Measurements from ENCODE around the gene ZNF282.
"Not testable (repeated sequence)": the region's sequence is repeated elsewhere in the genome, so short reads cannot be mapped to it uniquely, and the experiment has no call there.

The ZNF282 gene

GRCh38 chr7:149224352-149224751 lies 29.0 kb downstream of the ZNF282 start:
- DNase-seq (ENCODE audit: low read depth, low spot score), result no peak

GRCh38 chr7:149225106-149225505 lies 29.8 kb downstream of the ZNF282 start:
- DNase-seq (ENCODE audit: low read depth, low spot score), result no peak

DNA sequence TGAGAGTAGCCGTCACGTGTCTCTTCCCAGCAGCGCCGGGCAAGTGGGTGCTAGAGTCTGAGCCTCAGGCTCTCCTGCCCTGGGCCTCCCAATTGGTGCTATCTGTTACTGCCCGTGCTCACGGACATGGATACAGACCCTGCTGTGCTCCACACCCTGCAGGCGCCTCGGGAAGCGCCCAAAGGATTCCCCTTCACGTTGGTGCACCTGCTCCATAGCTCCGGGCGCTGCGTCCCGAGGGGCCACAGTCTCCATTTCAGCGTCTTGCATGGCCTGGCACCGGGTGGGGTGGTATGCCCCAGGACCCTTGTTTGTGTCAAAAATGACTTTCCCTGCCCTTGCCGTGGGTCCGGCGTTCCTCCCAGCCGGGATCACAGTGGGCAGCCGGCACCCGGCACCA lies 30.3 kb downstream of the ZNF282 start:
- no peak for DNase-seq (ENCODE audit: low read depth, low spot score)

GRCh38 chr7:149226366-149226765 lies 31.0 kb downstream of the ZNF282 start:
- DNase-seq (ENCODE audit: low read depth, low spot score), result not testable (repeated sequence)

GRCh38 chr7:149226840-149227494 lies 31.6 kb downstream of the ZNF282 start:
- no peak for DNase-seq (ENCODE audit: low read depth, low spot score)

GRCh38 chr7:149228831-149229471 lies 33.6 kb downstream of the ZNF282 start:
- DNase-seq (ENCODE audit: low read depth, low spot score), result no peak

- DNase-seq (ENCODE audit: low read depth, low spot score), result no peak
These were observed 34.2 kb downstream of the ZNF282 start for GRCh38 chr7:149229526-149229925.

DNA sequence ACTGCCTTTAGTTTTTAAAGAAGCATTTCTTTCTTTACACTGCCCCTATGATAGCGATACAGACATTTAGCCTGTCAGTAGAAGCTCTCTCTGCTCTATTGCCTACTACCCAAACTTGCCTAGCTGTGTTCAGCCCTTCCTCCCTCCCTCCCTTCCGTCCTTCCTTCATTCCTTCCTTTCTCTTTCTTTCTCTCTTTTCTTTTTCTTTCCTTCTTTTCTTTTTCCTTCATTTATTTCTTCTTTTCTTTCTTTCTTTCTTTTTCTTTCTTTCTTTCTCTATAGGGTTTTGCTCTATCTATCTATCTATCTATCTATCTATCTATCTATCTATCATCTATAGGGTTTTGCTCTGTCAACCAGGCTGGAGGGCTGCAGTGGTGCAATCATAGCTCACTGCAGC lies 37.0 kb downstream of the ZNF282 start:
- DNase-seq (ENCODE audit: low read depth, low spot score), result no peak

DNA sequence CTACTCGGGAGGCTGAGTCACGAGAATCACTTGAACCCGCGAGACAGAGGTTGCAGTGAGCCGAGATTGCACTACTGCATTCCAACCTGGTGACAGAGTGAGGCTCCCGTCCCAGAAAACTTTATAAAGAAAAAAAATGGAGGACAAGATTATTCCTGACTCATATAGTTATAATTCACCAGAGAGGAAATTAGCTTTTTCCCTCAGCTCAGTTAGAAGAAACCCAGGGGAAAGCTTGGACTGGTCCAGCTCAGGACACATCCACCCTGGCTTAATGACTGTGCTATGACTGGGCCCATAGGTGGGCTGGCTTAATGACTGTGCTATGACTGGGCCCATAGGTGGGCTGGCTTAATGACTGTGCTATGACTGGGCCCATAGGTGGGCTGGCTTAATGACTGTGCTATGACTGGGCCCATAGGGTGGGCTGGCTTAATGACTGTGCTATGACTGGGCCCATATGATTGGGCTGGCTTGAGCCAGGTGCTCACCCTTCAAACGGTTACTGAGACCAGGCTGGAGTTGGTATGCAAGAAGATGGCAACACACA lies 38.4 kb downstream of the ZNF282 start:
- DNase-seq (ENCODE audit: low read depth, low spot score), result not testable (repeated sequence)

DNA sequence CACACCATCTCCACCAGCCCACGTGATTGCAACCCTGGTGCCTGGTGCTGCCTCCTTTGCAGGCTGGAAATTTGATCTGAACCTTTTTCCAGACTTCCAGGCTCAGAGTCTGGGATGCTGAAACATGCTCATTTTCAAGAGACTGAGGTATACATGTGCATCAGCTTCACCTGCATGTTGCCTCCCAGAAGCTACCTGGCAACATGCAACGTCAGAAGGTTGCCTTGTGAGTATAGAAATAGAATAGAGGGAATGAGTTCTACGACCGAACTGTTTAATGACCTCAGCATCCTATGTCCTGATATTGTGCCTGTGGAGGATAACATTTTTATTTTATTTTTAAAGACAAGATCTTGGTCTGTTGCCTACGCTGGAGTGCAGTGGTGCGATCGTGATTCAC lies 42.2 kb downstream of the ZNF282 start:
- DNase-seq (ENCODE audit: low read depth, low spot score), result no peak

DNA sequence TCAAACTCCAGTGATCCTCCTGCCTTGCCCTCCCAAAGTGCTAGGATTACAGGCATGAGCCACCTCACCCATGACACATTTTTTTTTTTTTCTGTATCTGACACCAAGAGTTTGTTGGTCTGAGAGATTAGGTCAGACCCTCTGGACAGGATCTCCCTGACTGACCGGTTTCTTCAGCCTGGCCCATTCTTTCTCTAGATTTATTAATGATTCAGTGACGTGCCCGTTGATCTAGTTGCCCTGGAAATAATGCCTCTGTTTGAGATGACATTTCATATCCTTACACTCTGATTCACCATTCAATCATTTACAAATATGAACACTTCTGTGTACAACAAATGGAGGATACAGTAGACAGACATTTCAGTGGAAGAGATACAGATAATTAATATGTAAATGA lies 42.7 kb downstream of the ZNF282 start:
- DNase-seq (ENCODE audit: low read depth, low spot score), result no peak

DNA sequence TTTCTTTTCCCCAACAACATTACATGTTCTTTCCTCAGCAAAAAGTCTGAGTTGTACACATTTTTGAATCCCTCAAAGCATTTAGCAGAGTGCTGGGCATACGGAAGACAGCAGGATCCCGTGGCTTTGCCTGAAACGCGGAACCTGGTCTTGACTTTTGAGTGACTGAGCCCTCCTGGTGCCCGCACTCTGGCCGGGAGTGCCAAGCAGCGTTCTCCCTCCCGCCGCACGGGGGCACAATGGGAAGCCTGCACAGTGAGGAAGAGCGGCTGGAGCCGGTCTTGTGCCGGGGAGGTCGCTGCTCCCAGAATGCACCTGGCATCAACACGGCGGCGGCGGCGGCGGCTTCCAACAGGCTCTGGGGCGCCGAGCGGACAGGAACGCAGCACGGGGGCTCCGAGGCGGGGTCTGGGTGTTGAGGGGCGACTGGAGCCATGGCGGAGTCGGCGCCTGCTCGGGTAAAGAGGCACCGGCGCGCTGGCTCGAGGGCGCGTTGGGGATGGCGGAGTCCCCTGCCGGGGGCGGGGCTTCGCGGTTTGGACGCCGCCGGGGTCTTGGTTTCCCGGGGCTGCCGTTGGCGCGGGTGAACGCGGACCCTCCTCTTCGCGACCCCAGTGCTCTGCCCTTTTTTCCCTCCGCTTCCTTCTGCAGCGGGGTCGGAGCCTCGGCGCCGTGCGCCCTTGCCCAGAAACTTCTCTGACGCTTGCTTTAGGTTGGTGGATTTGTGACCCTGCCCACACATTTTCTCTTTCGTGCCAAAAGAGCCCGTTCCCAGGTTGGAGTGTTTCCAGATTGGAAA lies 44.2 kb downstream of the ZNF282 start, which contains the start of gene ZNF212:
Gene ZNF212, plus strand, starts transcription at position 307 of the 799 bp plus-strand sequence. Its CDS starts 128 bp downstream, at position 435.
- DNase-seq (ENCODE audit: low read depth, low spot score), result peak; percentile 67

- no peak for DNase-seq (ENCODE audit: low read depth, low spot score)
These were observed 45.3 kb downstream of the ZNF282 start for GRCh38 chr7:149240637-149241036.

DNA sequence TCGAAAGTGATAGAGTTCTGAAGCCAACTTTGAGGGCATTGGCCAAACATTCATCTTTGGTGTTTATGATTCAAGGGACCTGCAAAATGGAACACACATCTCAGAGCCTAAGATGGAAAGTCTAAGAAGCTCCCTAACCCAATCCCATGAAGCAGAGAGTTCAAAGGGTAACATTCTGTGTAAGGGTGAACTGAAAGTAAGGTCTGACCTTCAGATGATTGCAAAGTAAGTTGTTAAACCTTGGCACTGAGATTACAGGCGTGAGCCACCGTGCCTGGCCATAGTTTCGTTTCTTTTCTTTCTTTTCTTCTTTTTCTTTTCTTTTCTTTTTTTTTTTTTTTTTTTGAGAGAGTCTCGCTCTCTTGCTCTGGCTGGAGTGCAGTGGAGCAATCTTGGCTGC lies 46.4 kb downstream of the ZNF282 start:
- DNase-seq (ENCODE audit: low read depth, low spot score), result no peak

- no peak for DNase-seq (ENCODE audit: low read depth, low spot score)
These were observed 49.9 kb downstream of the ZNF282 start for GRCh38 chr7:149245244-149245643.

GRCh38 chr7:149245744-149246143 lies 50.4 kb downstream of the ZNF282 start:
- DNase-seq (ENCODE audit: low read depth, low spot score), result no peak

- no peak for DNase-seq (ENCODE audit: low read depth, low spot score)
These were observed 53.4 kb downstream of the ZNF282 start for GRCh38 chr7:149248777-149249176.

GRCh38 chr7:149250151-149250550 lies 54.8 kb downstream of the ZNF282 start:
- DNase-seq (ENCODE audit: low read depth, low spot score), result not testable (repeated sequence)

DNA sequence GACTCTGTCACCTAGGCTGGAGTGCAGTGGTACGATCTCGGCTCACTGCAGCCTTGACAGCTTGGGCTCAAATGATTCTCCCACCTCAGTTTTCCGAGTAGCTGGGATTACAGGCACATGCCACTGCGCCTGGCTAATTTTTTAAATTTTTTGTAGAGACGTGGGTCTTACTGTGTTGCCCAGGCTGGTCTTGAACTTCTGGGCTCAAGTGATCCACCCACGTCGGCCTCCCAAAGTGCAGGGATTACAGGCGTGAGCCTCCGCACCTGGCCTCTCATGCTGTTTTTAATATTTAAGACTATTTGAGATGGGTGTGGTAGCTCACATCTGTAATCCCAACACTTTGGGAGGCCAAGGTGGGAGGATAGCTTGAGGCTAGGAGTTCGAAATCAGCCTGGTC lies 56.2 kb downstream of the ZNF282 start:
- not testable (repeated sequence) for DNase-seq (ENCODE audit: low read depth, low spot score)

- DNase-seq (ENCODE audit: low read depth, low spot score), result no peak
These were observed 57.0 kb downstream of the ZNF282 start for GRCh38 chr7:149252378-149252777.

- no peak for DNase-seq (ENCODE audit: low read depth, low spot score)
These were observed 58.3 kb downstream of the ZNF282 start for GRCh38 chr7:149253665-149254064.

- no peak for DNase-seq (ENCODE audit: low read depth, low spot score)
These were observed 59.0 kb downstream of the ZNF282 start for GRCh38 chr7:149254181-149254858.
